ENCODE data around the gene CMC1.

The CMC1 gene

GRCh38 chr3:28295898-28296490 lies 54.6 kb downstream of the CMC1 start:
- in situ Hi-C loops (cut with HindIII; ENCODE audit: low sequenced_read_pairs), result no loop called here

DNA sequence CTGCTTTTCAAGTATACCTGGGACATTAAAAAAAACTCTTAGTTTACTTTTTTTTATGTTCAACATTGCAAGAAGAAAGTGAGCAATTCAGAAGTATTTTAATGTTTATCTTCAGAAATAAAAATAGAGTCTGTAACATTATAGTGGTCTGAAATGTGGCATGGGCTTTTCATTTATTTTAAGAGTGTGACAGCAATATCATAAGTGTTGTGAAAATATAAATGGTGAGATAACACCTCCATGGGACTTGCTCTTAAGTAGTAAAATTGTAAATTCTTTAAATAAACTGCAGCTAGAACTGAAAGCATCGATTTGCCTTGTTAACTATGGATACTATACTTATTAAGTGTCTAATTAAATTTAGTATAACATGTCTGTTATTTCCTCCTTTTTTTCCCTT lies 58.3 kb downstream of the CMC1 start:
- in situ Hi-C loops (cut with HindIII; ENCODE audit: low sequenced_read_pairs), result no loop called here

DNA sequence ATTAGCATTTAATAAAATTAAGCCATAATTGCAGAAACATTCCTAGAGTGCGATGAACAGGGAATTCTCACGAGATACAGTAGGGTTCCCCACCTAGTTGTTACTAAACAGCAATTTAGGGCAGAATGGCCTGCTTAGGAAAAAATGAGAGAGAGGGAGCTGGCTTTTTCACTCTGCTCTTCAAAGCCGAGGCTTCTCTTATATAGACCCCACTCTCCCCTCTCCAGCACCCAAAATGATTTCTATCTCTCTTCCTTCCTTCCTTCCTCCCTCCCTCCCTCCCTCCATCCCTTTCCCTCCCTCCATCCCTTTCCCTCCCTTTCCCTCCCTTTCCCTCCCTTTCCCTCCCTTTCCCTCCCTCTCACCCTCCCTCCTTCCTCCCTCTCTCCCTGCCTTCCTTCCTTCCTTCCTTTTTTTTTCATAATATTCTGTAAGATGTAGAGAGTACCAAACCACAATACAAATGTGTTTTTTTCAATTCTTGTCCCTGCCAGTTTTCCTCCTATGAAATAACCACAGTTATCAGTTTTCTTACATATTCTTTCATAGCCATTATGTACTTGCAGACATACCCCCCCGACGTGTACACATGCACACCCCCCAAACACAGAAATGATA lies 59.0 kb downstream of the CMC1 start:
- in situ Hi-C loops (cut with HindIII; ENCODE audit: low sequenced_read_pairs), result no loop called here

GRCh38 chr3:28301688-28302087 lies 60.3 kb downstream of the CMC1 start:
- in situ Hi-C loops (cut with HindIII; ENCODE audit: low sequenced_read_pairs), result no loop called here

GRCh38 chr3:28308196-28308595 lies 66.8 kb downstream of the CMC1 start:
- in situ Hi-C loops (cut with HindIII; ENCODE audit: low sequenced_read_pairs), result no loop called here

GRCh38 chr3:28315711-28316110 lies 74.3 kb downstream of the CMC1 start:
- in situ Hi-C loops (cut with HindIII; ENCODE audit: low sequenced_read_pairs), result no loop called here

DNA sequence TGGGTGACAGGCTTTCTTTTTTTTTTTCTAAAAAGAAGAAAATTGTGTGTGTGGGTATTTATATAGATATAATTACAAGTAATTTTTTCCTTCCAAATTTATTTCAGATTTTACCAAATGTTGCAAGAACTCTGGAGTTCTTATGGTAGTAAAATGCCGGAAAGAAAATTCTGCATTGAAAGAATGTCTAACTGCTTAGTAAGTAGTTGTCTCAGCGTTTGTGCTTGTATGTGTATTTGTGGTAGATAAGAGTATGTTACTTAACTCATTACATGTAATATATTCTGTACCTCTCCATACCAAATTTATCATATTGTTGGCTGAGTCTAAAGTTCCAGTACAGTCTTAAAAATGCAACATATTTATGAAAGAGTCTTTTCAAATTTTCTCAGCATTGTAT lies 74.8 kb downstream of the CMC1 start:
- in situ Hi-C loops (cut with HindIII; ENCODE audit: low sequenced_read_pairs), result no loop called here

GRCh38 chr3:28317438-28318022 lies 76.1 kb downstream of the CMC1 start:
- in situ Hi-C loops (cut with HindIII; ENCODE audit: low sequenced_read_pairs), result no loop called here

DNA sequence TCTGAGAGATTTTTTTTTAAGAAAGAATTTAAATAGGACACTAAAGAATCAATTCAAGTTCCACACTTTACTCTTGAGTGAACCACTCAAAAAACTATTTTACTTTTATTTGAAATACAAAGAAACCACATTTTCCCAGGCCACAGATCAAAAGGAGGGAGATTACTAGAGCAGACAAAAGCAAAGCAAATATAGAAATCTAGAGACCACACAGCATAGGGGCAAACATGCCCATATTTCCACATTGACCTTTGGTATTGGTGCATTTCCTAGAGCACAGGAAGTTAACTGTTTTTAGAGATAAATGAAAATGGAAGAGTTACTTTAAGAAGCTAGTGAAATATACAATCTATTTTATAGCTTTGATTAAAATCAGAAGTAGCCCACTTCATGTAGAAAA lies 79.6 kb downstream of the CMC1 start:
- in situ Hi-C loops (cut with HindIII; ENCODE audit: low sequenced_read_pairs), result no loop called here

- in situ Hi-C loops (cut with HindIII; ENCODE audit: low sequenced_read_pairs), result no loop called here
These were observed 81.0 kb downstream of the CMC1 start for GRCh38 chr3:28322464-28322863.

DNA sequence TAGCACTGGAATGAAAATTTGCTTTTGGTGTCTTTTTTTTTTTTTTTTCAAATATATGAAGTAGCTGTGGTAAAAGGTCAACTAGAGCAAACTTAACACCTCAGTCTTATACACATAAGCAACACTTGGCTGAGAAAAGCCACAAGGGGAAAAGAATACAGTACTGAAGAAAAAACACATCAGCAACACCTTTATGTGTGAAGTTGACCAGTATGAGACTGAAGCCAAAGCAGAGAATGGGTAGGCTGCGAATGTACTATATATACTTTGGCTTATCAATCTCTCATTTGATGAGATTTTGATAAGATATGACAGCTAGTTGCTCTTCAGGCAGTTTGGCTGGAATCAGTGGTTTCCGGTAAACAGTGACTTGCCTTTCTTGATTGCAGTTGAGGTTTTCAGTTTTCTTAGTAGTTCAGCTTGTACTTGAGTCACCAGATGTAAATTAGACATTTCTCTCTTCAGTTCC lies 85.1 kb downstream of the CMC1 start:
- in situ Hi-C loops (cut with HindIII; ENCODE audit: low sequenced_read_pairs), result no loop called here

GRCh38 chr3:28328188-28329151 lies 87.1 kb downstream of the CMC1 start:
- in situ Hi-C loops (cut with HindIII; ENCODE audit: low sequenced_read_pairs), result no loop called here

DNA sequence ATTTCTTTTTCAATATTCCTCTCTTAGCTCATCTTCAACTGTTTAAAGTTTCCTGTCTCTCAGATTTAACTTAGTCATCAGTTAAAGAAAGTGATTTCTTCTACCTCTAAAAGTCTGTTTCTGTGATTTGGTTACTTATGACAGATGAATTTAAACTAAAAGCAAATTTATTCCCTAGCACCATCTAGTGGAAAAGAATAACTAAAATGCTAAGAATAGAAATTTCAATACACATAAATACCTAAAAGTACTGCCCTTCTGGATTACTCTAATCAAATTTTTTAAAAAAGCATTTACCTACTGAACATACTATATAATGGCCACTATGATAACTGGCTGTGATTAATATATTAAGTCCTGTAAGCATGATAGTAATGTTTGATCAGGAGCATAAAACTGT lies 93.1 kb downstream of the CMC1 start:
- in situ Hi-C loops (cut with HindIII; ENCODE audit: low sequenced_read_pairs), result no loop called here

DNA sequence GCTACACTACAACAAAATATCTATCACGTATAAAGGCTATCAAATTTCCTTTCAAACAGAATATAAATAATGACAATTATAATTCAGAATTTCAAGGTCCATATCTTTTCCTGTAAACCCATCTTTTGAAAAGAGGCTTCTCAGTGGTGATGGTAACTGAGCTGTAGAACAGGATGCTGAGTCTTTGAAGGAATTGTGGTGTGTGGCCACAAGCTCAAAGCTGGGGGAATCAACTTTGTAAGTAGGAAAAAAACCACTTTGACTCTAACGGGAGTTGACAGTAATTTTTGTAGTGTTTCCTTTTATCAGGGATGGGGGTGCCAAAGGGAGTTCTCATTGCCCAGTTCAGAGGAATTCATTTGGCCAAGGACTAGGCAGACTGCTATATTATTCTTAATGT lies 93.8 kb downstream of the CMC1 start:
- in situ Hi-C loops (cut with HindIII; ENCODE audit: low sequenced_read_pairs), result no loop called here

DNA sequence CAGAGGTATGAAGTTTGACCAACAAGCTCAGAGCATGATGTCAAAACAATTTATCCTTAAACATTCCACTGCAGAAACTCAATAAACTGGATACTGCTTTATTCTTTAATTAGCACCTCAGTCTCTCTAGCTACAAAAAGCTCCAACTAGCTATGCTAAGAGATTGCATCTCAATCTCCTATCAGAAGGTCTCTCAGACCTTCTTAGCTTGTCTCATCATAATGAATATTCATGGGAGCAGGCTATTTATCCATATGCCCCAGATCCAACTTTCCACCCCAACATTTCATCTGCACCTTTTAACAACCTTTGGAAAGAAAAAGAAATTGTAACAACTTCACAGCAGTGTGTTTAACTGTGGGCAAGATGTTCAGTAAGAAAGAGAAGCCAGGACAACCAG lies 95.8 kb downstream of the CMC1 start:
- in situ Hi-C loops (cut with HindIII; ENCODE audit: low sequenced_read_pairs), result no loop called here

DNA sequence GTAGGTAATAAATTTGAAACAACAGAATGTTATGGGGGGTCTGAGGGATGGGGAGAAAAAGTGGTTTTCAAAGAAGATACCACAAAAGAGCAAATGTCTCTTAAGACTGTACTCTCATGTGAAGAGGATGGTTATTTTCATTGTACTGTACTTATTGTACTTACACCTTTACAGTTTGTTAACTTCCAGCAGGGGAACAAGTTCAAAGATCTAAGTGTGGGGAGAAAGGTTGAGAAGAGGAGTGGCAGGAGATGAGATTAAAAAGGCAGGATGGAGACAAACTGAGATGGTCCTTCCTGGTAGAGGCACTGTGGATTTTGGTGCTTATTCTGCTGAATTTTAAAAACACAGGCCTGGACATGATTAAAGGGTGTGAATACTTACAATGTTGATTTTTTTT lies 101.7 kb downstream of the CMC1 start:
- in situ Hi-C loops (cut with HindIII; ENCODE audit: low sequenced_read_pairs), result no loop called here

- in situ Hi-C loops (cut with HindIII; ENCODE audit: low sequenced_read_pairs), result no loop called here
These were observed 104.3 kb downstream of the CMC1 start for GRCh38 chr3:28345690-28346089.

- in situ Hi-C loops (cut with HindIII; ENCODE audit: low sequenced_read_pairs), result no loop called here
These were observed 106.2 kb downstream of the CMC1 start for GRCh38 chr3:28347374-28348264.

GRCh38 chr3:28348265-28348628 lies 106.8 kb downstream of the CMC1 start:
- in situ Hi-C loops (cut with HindIII; ENCODE audit: low sequenced_read_pairs), result no loop called here

DNA sequence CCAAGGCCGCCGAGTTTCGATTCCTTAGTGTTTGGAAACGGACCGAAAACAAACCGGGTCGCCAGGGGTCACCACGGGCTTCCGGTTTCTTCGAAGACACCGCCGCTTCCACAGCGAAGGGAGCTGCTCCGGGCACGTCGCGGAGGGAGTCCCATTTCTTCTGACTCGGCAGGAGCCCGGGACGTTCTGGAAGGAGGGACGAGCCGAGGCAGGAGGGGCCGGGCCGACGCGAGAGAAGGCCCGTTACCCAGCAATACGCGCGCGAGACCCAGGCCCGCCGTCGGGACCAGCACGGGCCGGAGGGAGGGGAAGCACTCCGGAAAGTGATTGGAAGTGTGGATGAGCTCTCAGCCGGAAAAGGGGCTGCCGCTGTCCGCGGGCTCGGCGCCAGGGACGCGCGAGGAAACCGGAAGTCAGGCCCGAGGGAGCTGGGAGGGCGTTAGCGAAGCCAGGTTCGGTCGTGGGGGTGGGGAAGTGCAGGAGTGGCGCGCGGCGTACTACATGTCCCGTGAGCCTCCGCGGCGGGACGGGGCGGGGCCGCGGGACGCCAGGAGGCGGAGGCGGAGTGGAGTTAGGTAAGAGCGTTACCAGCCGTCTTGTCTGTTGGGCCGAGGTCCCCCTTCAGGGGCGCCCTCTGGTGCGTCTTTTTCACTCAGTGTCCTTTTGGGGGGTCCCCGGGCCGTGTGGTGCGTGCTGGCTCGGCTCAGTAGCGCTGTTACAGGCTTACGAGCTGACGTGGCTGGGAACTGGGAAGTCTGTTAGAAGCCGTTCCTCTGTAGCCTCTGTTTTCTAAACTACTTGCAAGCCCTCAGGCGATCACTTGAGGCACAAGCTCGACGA lies 107.4 kb downstream of the CMC1 start, which contains the start of the genes AZI2 and ZCWPW2:
AZI2 (minus strand) TSS at position 196 of the 840 bp plus-strand sequence. CDS start 8,207 bp downstream, outside the sequence.
ZCWPW2 (plus strand) TSS at position 93 of the 840 bp plus-strand sequence. CDS start 64,348 bp downstream, outside the sequence.
- in situ Hi-C loops (cut with HindIII; ENCODE audit: low sequenced_read_pairs), result no loop called here
